Stimulated activated naive CD4-positive, alpha-beta T cell (primary cell): ENCODE measurements around the gene MFAP2.
"Not testable (repeated sequence)": the region's sequence is repeated elsewhere in the genome, so short reads cannot be mapped to it uniquely, and the experiment has no call there.

Source experiments
- DNase-seq, 6 experiments: peaks; one replicate each; lab custom pipeline; 2025; lab: John Stamatoyannopoulos, UW

The MFAP2 gene

DNA sequence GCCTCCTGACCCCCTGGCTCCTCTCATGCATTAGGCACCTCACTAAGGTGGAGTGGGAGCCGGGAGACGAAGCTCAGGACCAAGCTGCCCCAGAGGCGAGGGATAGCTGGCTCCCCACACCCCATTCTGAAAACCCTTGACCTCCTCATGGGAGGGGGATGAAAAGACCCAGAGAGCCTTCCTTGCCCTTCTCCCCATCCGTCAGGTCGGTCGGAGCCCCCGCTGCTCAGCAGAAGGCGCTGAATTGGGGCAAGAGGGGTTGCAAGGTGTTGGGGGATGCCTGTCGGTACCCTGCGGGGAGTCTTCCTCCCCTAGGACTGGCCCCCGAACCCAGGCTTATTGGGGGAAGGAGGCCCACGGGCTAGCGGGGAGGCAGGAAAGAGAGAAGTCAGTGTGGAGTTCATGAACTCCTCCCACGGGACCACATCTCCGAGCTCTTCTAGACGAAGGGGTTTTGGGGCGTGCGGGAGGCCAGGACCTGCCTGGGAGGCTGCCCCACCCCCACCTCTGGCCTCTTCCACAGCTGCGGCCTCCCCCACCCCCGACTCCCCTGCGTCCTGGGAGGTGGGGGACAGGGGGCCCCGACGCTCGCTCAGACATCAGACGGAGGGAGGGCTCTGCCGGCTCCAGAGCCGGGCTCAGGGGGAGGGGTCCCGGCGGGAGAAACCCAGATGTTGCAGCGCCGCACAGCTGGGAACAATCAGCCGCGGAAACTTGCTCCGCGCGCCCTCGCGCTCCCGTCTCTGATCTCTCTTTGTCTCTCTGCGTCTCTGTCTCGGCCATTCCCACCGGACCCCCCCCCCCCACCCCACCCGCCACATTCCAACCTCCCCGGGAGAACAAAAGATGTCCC lies 719 bp downstream of the MFAP2 start:
- no peak for DNase-seq

DNA sequence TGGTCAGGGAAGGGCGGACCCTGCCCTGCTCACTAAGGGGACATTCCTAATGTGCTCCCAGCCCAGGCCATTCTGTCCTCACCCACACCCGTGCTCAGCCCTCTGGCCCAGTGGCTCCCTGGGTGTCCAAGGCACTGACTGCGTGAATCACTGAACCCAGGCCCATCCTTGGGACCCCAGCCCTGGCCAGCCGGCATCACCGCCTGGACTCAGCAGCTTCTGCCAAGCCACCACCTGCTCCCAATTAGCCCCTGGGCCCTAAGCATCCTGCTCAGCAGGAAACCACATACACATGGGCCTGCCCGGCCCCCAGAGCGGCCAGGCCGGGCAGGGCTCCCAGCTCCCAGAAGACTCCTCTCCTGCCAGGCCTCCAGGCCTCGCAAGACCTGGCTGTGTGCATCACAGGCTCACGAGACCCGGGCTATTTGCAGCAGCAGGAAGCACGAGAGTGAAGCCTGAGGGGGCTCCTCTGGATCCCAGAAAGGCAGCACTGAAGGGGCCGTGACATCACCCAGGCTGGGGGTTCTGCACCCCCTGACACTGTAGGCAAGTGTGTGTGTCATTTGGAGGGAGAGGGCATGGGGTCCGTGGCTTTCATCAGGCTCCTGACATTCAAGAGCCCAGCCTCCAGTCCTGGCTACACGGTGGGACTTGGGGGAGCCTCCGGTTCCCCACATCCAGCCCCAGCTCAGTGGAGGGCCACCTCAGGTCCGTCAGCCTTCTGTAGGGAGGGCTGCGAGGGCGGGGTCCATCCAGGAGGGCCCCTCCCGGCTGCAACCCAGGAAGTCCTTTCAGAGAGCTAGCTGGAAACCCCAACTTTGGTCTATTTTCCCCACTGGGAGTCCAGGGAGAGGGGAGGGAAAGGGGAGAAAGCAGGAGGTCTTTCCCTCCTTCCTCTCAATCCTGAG lies 1.6 kb downstream of the MFAP2 start:
- DNase-seq = no peak

DNA sequence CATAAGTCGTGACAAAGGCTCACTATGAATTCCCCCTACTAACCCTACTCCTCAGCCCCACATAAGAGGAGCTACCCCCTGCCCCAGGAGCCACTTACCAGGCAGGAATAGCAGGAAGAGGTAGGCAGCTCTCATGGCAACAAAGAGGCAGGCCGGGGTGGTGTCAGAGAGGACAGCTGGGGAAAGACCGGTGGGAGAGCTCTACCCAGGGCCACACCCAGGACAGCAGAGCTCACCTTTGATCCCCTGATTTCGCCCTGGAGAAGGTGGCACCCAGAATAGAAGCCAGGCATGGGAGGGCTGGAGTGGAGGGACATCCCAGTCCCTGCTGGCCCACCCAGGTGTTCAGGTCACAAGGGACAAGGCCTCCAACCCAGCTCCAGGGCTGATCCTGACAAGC lies 2.3 kb downstream of the MFAP2 start:
- no peak for DNase-seq

DNA sequence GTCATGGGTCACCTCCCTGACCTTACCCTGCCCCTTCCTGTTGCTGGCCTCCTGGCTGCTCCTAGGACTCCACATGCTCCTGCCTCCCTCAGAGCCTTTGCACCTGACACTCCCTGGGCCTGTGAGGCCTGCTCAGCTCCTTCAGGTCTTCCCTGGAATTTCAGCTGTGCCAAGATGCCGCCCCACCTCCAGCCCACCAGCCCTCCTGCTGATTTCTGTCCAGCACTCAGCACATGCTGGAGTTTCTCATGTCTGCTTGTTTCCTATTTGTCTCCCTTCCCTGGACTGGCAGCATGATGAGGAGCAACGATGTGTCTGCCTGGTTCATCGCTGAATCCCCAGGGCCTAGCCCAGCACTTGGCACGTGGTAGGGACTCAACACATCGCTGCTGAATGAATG lies 3.0 kb downstream of the MFAP2 start:
- no peak for DNase-seq

DNA sequence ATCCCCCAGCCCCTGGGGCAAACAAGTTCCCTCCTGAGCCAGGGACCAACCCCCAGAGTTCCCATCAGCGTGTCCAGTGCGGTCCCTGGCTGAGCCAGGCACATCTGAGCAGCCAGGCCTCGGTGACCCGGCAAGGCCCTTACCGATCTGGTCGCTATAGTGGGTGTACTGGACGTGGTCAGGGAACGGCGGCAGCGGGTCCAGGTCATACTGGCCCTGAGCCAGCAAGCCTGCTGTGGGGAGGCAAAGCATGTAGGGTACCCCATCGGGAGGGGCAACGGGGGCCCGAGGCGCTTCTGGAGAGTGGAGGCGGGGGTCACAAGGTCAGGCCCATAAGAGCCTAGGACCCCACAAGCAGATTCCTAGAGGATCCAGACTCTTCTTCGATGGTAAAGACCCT lies 3.5 kb downstream of the MFAP2 start:
- DNase-seq = no peak

DNA sequence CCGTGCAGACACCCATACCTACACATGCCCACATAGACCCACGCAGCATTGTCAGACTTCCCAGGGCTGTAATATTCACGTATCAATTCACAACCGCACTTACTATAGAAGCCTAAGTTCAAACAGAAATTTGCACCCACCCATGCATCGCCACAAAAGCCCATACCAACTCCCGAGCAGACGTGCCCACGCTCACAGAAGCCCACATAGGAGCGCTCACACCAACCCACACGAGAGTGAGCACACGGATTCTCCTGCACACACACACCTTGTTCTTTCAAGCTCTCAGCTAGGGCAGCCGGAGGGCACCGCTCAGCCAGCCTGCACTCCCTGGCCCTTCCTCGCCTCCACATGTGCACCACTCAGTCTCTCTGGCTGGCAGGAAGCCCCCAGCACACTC lies 4.6 kb downstream of the MFAP2 start:
- no peak for DNase-seq

DNA sequence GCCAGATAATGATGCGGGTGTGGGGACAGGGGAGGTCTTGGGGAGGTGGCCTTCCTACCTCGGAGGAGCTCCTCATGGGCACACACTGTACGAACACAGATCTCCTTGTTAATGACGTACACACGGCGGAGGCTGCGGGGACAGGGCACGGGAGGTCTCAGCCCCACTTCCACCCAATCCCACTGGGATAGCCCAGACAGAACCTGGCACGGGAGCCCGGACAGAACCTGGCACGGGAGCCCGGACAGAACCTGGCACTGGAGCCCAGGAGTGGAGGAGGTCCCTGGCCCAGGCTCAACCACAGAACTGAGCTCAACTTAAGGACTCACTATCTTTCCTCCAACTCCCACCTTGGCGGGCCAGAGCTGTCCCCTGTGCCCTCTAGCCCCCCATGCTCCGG lies 5.2 kb downstream of the MFAP2 start:
- no peak for DNase-seq

DNA sequence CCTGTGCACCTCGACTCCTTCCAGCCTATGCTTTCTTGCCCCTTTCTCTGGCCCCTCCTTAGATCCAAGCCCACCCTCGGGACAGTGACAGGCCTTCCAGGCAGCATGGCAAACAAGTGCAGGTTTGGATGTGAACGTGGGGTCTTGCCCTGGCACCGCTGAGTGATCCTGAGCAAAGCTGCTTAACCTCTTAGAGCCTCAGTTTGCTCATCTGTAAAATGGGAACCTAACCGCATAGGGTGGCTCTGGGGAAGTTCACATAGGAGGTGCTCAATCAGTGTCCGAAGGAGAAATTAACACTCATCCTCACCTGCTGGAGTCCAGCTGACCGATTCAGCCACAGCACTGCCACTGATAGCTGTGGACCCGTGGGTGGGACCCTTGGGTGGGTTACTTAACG lies 7.2 kb downstream of the MFAP2 start:
- DNase-seq = no peak

DNA sequence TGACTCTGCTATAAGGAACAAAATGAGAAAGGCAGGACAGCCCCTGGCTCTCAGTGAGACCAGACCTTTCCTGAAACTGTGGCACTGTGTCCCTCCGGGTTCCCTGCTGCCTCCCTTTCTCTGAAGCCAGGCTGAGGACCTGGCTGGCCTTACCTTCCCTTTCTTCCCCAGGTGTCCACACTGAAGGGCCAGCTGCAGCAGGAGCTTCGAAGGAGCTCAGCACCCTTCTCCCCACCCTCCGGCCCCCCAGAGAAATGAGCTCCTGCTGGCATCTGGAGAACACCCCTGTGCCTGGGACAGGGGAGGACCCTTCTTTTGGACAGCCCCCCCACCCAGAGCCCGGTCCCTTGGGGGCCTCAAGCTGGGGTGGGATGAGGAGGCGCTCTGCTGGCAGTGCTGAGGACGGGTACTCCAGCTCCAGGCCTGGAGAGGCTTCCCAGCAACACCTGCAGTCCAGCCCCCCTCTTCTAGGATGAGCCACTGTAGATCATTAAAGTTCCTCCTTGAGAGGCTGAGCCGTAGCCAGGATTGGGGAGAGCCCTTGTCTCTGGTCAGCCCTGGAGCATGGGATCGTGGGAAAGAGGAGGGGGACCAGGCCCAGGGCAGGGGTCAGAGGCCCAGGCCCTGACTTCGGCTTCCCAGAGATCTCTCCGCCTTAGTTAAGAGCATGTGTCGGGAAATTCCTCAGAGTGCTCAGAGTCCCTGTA lies 8.1 kb downstream of the MFAP2 start:
- DNase-seq = no peak

DNA sequence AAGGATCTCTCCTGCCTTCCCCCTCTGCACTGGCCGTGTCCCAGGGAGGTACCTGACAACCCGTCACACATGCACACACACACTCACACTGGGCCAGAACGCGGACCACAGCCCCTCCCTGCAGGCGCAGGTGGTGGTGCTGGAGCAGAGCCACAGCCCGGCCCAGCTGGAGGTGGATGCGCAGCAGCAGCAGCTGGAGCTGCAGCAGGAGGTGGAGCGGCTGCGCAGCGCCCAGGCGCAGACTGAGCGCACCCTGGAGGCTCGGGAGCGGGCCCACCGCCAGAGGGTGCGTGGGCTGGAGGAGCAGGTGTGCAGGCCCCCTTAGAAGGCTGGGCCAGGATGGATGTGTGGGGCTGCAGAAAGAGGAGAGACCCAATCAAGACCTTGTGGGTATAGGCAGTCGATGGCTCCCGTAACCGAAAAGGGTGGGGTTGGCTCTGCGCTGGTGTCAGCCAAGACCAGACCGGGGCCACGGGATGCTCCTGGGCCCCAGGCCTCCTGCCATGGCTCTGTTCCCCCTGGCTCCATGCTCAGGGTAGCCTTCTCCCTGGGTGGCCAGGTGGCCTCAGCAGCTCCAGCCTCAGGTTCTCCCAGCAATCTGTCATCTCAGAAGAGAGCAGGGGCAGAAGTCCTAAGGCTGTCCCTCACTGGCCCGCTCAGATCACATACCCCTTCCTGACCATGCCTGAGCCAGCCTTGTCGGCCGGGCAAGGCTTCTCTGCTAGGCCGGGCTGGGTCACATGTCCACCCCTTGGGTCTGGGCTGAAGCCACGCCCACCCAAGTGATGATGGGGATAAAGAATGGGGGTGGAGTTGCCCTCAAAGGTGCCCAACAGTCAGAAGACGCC lies 8.9 kb downstream of the MFAP2 start:
- no peak for DNase-seq

DNA sequence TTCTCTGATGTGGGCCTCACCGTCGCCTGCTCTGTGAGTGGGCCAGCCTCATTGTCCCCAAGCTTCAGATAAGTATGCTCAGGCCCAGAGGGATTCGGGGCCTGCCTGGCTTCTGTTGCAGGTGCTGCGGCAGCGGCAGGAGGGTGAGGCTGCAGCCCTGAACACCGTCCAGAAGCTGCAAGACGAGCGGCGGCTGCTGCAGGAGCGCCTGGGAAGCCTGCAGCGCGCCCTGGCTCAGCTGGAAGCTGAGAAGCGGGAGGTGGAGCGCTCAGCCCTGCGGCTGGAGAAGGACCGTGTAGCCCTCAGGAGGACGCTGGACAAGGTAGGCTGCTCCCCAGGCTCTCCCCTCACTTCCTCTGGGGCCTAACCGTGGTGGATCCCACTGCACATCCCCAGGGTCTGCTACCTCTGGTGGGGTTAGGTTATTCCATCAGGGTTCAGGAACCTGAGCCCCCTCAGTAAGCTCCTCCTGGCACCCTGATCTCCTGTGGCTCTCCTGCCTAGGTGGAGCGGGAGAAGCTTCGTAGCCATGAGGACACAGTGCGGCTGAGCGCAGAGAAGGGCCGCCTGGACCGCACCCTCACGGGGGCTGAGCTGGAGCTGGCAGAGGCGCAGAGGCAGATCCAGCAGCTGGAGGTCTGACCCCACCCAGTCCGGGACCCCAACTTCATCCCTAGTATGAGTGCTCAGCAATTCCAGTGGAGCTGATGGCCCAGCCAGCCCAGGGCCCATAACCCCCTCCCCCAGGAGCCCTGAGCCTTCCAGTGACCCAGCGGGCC lies 10.1 kb downstream of the MFAP2 start:
- no peak for DNase-seq

DNA sequence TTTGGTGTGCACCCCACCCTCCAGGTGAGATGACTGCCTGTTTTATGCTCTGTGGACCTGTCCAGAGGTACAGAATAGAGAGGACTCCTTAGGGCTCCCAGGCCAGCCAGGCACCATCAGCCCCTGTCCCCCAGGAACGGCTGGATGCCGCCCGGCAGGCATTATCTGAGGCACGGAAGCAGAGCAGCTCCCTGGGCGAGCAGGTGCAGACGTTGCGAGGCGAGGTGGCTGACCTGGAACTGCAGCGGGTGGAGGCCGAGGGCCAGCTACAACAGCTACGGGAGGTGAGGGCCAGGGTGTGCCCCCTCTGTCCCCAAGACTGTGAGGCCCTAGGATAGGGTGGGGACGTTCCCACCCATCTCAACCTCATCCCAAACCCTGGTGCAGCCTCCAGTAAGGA lies 10.8 kb downstream of the MFAP2 start:
- no peak for DNase-seq

DNA sequence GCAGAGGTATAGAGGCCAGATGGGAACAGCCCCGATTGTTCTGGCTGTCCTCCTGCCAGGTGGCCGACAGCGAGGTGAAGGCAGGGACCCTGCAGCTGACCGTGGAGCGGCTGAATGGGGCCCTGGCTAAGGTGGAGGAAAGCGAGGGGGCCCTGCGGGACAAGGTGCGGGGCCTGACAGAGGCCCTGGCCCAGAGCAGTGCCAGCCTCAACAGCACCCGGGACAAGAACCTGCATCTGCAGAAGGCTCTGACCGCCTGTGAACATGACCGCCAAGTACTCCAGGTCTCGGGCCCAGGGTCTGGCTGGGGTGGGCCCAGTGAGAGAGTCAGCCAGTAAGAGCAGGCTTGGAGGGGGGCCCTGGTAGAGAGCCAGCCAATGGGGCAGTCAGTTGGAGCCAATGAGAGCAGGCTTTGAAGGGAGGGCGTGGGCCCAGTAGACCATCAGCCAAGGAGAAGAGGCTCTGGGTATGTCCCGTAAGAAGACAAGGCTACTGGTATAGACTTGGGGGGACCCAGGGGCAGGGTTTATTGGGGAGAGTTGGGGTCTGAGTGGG lies 11.3 kb downstream of the MFAP2 start:
- no peak for DNase-seq

DNA sequence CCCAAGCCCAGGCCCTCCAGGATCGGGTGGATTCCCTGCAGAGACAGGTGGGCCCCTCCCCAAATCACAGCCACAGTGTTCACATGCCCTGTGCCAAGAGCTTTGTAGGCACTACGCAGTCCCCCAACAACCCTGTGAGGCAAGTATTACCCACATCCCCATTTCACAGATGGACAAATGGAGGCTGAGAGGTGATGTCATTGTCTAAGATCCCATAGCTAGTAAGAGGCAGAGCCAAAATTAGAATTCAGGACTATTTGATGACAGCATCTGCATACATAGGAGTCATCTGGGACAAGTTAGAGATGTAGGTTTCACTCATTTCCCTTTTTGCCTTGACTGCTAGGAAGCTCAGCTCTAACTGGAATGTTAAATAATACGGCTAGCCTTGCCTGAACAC lies 12.0 kb downstream of the MFAP2 start:
- no peak for DNase-seq

DNA sequence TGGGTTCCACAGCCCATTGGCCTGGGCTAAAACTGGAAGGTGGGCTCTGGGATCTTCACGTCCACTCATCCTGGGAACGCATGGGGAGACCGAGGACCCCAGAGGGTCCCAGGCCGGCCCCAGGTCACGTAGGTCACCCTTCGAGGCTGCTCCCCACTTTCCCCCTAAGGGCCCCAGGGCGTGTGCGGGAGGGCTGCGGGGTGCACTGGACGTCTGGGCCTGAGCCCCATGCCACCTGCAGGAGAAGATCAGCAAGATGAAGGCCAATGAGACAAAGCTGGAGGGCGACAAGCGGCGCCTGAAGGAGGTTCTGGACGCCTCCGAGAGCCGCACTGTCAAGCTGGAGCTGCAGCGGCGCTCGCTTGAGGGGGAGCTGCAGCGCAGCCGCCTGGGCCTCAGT lies 12.5 kb downstream of the MFAP2 start:
- no peak for DNase-seq

DNA sequence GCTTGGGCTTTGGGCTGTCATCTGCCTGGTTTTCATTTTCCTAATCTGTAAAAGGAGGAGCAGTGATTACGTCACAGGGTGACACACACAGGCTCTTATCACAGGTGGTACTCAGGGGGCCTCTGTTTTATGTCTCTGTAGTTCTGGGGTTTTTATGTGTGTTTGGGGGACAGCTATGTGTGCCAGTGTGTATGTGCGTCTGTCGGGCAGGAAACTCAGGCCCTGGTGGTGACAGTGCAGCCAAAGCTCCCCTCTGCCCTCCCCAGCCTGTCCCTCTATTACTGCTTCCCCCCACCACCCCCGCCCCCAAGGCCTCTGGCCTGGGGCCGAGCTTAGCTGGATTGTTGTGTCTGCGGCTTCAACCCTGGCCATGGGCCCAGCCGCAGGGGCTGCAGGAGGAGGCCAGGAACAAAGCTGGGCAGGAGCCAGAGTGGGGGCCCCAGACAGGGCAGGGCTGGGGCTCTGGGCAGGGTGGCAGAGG lies 13.3 kb downstream of the MFAP2 start:
- no peak for DNase-seq

DNA sequence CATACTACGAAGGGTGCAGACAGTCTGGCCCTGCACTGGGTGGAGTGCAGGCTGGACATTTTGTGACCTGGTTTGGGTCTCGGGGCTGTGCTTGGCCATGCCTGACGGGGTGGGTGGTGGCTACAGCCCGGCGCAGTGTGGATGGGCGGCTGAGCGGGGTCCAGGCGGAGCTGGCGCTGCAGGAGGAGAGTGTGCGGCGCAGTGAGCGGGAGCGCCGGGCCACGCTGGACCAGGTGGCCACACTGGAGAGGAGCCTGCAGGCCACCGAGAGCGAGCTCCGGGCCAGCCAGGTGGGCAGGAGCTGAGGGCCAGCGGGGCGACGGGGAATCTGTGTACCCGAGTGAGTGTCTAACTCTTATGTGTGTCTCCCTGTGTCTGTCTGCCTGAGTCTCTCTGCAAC lies 14.1 kb downstream of the MFAP2 start:
- no peak for DNase-seq

DNA sequence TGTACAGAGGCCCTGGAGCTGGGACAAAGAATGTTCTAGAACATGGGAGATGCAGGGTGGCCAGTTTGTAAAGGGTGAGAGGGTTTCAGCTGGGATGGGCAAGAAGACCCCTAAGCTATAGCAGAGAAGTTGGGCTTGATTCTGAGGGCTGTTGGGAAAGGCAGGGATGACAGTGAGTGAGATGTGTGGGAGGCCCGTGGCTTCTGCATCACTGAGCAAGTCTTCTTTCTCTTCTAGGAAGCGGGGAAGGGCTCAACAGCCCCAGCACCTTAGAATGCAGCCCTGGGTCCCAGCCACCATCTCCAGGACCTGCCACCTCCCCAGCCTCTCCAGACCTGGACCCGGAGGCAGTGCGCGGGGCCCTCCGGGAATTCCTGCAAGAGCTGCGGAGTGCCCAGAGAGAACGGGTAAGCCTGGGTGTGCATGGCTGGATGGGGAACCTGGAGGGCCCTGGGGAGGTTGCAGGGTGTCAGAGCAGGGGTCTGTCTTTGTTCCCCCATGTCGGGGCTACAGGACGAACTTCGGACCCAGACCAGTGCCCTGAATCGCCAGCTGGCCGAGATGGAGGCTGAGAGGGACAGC lies 14.8 kb downstream of the MFAP2 start:
- no peak for DNase-seq

DNA sequence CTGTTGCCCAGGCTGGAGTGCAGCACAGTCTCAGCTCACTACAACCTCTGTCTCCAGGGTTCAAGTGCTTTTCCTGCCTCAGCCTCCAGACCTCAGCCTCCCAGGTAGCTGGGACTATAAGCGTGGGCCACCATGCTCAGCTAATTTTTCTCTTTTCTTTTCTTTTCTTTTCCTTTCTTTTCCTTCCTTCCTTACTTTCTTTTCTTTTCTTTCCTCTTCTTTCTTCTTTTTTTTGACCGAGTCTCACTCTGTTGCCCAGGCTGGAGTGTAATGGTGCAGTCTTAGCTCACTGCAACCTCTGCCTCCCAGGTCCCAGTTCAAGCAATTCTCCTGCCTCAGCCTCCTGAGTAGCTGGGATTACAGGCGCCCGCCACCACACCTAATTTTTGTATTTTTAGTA lies 16.3 kb downstream of the MFAP2 start:
- not testable (repeated sequence) for DNase-seq
